ENCODE results near the gene CLCNKB.
A peak's percentile ranks its signal among the peaks of the same experiment; 100 is the strongest.
"Not testable (repeated sequence)": the region's sequence is repeated elsewhere in the genome, so short reads cannot be mapped to it uniquely, and the experiment has no call there.

Gene CLCNKB

GRCh38 chr1:16036461-16036860 lies 7.1 kb upstream of the CLCNKB start:
- not testable (repeated sequence) for DNase-seq

DNA sequence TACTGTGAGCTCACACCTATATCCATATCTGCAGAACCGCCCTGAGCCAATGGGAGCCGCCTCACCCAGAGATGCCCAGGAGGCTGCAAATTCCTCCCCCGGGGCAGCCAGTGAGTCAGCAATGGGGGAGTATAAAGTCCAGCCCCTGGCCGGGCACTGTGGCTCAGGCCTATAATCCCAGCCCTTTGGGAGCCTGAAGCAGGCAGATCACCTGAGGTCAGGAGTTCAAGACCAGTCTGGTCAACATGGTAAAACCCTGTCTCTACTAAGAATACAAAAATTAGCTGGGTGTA lies 5.0 kb upstream of the CLCNKB start:
- DNase-seq: no peak

DNA sequence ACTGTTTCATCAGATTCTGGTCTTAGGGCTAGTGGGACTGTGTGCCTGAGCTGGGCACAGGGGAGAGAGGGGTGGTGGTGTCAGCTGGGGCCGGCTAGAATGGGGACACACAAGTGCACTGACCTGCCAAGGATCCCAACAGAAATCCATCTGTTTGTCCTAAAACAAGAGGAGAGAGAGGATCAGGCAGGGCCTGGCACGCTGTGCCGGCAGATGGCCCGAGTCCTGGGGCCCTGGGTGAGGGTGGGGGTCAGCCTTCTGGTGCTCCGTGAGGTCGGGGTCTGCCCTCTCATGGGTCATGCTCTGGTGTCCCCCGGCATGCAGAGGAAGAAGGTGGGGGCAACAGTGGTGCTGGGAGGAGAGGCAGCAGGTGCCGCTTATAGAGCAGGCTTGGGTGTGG lies 3.7 kb upstream of the CLCNKB start:
- DNase-seq: not testable (repeated sequence)

DNA sequence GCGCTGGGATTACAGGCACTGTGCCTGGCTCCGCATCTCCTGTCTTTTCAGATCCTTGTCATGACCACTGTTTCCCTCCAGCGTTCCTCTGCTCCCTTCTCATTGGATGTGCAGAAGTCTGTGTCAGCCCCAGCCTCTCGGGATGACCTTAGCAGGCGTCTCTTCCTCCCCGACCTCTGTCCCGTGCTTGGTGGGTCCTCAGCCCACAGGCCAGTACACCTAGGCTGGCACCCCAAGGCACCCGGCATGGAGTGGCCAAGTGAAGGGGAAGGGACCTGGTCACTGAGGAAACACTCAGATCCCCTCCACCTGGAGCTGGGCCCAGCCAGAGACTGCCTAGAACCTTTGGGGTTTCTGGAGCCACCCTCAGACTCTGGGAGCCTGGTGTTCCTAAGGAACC lies 2.4 kb upstream of the CLCNKB start:
- DNase-seq: no peak

GRCh38 chr1:16042096-16042495 lies 1.5 kb upstream of the CLCNKB start:
- DNase-seq: no peak

- DNase-seq: not testable (repeated sequence)
Observed at GRCh38 chr1:16042654-16043053, 928 bp upstream of the CLCNKB start.

- no peak for DNase-seq
Observed at GRCh38 chr1:16043950-16044349, 368 bp downstream of the CLCNKB start.

GRCh38 chr1:16046842-16047241 lies 3.3 kb downstream of the CLCNKB start:
- no peak for DNase-seq

DNA sequence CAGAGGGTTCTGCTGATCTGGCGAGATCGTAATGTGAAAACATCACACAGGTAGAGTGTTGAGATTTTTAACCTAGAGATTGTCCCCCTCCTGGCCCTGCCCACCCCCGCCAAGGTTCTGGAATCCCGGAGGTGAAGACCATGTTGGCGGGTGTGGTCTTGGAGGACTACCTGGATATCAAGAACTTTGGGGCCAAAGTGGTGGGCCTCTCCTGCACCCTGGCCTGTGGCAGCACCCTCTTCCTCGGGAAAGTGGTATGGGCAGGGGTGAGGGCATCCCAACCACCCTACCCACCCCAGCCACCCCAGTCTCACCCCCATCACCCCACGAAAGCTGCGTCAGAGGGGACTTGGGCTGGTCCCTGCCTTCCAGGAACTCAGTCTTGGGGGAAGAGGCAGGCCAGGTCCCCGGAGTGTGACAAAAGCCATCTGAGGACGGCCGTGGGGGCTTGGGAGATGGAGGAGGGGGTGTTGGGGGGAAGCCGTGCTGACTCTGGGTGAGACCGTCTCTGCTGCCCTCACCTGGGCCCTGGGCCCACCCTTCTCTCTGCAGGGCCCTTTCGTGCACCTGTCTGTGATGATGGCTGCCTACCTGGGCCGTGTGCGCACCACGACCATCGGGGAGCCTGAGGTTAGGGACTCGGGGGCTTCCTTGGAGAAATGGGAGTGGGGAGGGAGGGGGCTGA lies 4.4 kb downstream of the CLCNKB start:
- no peak for DNase-seq

DNA sequence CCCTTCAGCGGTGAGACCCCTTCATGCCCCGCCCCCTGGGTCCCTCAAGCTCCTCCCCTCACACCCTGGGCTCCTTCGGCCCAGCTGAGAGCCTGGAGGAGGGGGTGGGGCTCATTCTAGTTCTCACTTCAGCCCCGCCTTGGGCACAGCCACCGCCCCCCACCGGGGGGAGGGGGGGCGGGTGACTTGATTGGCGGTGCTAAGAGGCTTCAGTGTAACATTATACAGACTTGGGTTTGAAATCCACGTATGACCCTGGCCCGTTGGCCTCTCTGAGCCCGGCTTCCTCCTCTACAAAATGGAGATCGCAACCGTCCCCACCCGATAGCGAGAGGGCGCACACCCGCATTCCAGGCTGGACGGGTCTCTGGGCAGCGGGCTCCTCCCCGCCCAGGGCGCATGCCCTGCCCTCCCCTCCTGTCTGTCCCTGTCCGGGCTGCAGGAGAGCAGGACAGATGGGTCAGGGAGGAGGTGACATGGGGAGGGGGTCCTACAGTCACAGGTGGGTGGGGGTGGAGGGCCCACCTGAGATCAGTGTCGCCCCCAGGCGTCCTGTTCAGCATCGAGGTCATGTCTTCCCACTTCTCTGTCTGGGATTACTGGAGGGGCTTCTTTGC lies 5.1 kb downstream of the CLCNKB start:
- peak; percentile 69 for DNase-seq

- DNase-seq: no peak
Observed at GRCh38 chr1:16050328-16050727, 6.7 kb downstream of the CLCNKB start.

DNA sequence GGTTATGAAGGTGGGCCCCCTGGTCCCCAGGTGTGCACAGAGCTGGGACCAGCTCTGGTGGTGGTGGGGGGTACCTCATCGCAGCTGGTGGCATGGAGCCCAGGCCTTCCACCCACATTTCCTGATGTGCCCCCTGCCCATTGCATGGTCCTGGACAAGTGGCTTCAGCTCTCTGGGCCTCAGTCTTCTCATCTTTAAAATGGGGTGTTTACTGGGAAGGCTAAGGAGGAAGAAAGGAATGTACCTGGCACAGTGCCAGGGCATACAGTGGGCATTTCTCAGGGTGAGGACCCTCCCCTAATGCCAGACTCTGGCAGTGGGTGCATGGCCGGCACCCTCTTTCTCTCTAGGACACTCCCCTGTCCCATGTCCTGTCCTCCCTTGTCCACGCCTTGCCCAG lies 7.5 kb downstream of the CLCNKB start:
- DNase-seq: no peak

GRCh38 chr1:16051949-16052348 lies 8.4 kb downstream of the CLCNKB start:
- DNase-seq: not testable (repeated sequence)

GRCh38 chr1:16053781-16054502 lies 10.4 kb downstream of the CLCNKB start:
- no peak for DNase-seq

- DNase-seq: no peak
Observed at GRCh38 chr1:16054598-16055540, 11.3 kb downstream of the CLCNKB start.

DNA sequence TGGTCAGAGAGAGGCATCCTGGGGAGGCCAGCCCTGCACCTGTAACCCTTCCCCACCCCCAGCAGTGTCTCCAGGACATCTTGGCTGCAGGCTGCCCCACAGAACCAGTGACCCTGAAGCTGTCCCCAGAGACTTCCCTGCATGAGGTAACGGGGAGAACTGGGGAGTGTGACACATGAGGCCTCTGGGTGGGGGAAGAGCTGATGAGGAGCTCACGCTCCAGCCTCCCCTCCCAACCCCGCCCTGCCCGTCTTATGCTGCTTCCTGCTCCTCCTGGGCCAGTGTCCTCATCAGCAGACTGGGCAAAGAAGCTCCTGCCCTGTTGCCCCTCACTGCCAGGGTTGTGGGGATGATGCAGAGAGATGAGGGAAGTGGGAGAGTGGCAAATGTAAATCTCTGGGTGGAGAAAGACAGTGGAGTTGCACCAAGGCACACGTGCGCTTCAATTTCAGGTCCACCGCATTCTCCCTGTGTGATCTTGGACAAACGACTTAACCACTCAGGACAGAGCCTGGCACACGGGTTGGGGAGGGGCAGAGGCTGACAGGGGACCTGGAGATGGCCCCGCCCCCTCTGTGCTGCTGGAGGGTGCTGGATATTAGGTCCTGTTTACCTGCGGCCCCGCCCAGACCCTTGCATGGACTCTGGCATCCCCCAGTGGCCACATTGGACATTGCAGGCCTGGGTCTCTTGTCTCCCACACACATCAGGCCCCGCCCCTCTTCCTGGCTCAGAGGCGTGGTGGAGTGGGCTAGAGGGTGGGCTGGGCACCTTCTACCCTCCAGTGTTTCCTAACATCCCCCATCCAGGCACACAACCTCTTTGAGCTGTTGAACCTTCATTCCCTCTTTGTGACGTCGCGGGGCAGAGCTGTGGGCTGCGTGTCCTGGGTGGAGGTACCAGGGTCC lies 12.3 kb downstream of the CLCNKB start:
- peak; percentile 89 for DNase-seq

GRCh38 chr1:16056521-16056912 lies 12.9 kb downstream of the CLCNKB start:
- not testable (repeated sequence) for DNase-seq

GRCh38 chr1:16057314-16057915 lies 13.8 kb downstream of the CLCNKB start:
- not testable (repeated sequence) for DNase-seq

GRCh38 chr1:16058394-16059120 lies 15.0 kb downstream of the CLCNKB start:
- DNase-seq: not testable (repeated sequence)

DNA sequence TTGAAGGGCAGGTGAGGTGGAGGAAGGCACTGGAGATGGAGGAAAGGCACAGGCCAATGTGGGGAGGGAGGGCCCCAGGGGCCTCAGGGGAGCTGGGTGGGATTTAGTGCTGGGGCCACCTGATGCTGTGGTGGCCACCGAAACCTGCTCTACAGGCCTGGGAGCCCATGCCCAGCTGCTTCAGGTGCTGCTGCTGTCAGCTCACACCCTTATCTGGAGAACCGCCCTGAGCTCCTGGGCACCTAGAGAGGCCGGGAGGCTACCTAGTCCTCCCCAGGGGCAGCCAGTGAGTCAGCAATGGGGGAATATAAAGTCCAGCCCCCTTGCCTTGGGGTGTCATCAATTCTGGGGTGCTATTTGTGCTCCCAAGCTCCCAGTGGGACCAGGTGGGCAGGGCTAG lies 17.7 kb downstream of the CLCNKB start:
- no peak for DNase-seq

Data from CD4-positive, alpha-beta T cell treated with Interleukin-6 for 4 hours (primary cell).